HPDE6-E6E7 (cell line): ENCODE measurements around the gene ZNF777.
"Not testable (repeated sequence)": the region's sequence is repeated elsewhere in the genome, so short reads cannot be mapped to it uniquely, and the experiment has no call there.

Experiments
- DNase-seq: peaks from one replicate; pipeline ENCODE4 v3.0.0; 2011; ENCODE audit warnings: missing footprints; ENCODE audit errors: extremely low spot score

The ZNF777 gene

GRCh38 chr7:149414171-149414570 is 46.7 kb downstream of the ZNF777 start:
- DNase-seq: no peak

- not testable (repeated sequence) for DNase-seq
Observed at GRCh38 chr7:149413083-149413482, 47.8 kb downstream of the ZNF777 start.

DNA sequence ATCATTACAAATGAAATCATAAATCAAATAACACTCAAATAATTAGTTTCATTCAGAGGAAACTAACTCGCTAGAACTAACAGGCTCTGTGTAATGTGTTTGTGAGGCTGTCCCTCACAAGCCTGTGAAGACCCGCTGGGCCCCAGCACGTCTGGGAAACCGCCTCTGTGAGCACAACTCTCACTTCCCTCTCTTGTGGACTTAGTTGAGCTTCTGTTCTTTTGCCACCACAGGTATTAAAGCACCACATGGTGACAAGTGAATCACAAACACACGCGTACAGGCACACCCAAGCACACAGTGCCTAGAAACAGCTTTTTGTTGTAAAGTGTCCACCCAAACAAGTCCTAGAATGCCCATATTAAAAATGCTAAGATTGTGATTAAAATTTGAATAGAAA is 51.0 kb downstream of the ZNF777 start:
- DNase-seq: no peak

- DNase-seq: no peak
Observed at GRCh38 chr7:149404825-149405224, 56.0 kb downstream of the ZNF777 start.

- DNase-seq: no peak
Observed at GRCh38 chr7:149404396-149404795, 56.5 kb downstream of the ZNF777 start.

DNA sequence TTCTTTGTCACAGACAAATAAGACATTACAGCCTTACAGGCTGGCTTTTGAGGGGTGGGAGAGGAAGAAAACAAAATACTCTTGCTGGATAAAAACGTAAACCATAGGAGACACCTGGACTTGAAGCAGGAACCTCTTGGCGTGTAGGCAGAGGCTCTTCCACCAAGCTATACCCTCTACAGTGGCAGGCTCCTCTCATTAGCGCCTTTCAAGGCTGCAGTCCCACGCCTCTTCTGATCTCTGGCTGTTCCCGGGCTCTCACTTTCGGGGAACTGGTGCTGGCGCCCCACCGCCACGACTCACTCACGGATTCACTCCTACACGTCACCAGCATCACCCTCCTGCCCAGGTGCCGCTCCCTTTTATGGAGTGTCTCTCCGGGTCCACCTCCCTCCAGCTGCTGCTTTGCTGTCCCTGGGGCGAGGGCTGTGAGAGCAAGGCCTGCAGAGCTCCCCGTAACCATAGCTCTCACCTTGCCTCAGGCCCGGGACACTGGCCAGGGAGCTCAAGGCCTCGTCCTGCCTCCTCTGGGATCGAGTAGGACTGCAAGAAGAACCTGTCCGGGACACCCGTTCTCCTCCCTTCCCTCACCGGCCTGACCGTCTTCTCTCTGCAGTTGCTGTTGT is 62.6 kb downstream of the ZNF777 start:
- no peak for DNase-seq

DNA sequence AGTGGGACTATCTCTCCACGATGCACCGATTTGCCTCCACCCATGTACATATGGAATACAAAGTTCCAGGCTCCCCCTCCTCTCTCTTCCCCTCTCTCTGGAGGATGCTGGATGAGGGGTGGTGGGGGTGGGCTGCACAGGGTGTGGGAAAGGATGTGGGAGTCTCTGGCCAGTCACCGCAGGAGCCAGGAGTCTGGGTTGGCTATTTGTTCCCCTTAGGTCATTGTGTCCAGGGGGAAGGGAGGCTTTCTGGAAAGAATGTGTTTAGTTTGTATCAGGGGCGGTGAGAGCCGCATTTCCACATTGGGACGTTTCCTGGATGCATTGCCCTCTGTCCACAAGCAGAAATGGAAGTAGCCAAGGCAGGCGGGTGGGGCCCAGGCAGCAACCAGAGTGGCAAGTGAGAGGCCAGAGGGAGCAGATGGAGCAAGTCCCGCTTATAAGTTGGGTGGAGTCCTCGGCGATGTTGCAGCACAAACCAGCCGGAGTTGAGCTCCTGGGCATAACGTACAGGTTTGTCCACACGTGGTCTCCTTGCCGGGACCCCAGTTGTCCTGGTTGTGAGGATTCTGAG is 63.3 kb downstream of the ZNF777 start:
- no peak for DNase-seq

- DNase-seq: not testable (repeated sequence)
Observed at GRCh38 chr7:149388550-149389335, 72.1 kb downstream of the ZNF777 start.

GRCh38 chr7:149386514-149386913 is 74.3 kb downstream of the ZNF777 start:
- not testable (repeated sequence) for DNase-seq

DNA sequence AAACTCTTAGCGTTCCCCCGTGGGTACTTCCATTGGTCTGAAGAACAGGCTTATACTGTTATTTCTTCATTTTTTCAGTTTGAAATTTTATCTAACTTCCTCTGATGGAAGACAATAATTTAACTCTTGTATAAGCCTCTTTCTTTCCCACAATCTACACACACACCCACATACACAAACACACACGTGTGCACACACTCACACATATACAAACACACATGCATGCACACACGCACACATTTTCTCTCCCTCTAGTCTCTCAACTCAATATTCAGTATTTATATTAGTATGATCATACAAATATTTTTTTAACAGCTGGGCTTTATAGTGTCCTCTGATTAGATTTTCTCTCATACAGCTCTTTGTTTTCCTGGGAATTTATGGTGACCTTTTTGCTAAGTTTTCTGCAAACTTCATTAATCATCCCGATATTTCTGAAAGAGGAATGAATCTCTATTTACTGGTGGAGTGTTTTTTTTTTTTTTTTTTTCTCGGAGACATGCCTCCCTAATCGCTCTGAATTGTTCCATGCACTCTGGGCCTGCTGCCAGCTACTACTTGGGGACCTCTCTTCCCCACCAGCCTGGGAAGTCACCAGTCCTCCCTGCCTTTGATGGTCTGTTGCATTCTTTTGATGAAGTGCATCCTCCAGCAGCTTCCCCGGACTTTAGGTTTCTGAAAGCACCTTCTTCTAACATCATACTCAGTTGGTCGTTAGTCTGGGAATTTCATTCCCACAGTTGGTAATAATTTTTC is 75.5 kb downstream of the ZNF777 start:
- DNase-seq: no peak
